Measurements from ENCODE around the gene DOCK4. TPM values are rescaled to one million over a fixed set of nuclear protein-coding genes. Genes with fewer than 3 reads are reported as not detected.

DOCK4 gene
- total and polyA plus RNA-seq, 2 experiments from 2014 or later = 2.1 to 5.0 TPM

DNA sequence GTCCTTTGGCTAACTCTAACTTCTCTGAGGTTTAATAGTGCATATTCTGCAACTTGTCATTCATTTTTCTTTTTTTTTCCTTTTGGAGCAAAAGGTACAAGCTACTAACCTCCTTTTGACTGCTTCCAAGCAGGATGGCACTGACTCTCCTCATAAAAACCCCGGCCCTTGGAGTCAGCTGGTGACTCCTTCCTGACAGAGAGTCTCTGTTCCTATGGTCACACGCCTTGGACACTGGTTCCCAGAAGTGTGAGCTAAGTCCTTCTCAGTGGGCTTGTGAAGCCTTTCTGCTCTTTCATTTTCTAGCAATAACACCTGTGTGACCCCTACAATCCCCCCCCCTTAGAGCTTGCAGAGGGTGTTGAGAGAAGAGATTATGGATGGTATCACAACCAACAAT lies 21.7 kb downstream of the DOCK4 start:
- Histone ChIP-seq H3K9me2 (ENCODE audit: insufficient read depth) (no peaks in the 10 kb centered on the region), H3K27me3 (replicated peaks; ENCODE audit: insufficient read depth) (no peaks in the 10 kb centered on the region), H3K79me2 (ENCODE audit: insufficient read depth) (no peaks in the 10 kb centered on the region), H3K4me3 (no peak overlapping the region), H3K9me3 (ENCODE audit: low read depth) (no peaks in the 10 kb centered on the region), H3K36me3 (ENCODE audit: low read depth) (no peaks in the 10 kb centered on the region), H3K9ac (no peak overlapping the region), H4K20me1 (ENCODE audit: insufficient read depth) (no peaks in the 10 kb centered on the region), H3K4me1 (ENCODE audit: insufficient read depth) (no peaks in the 10 kb centered on the region), H3K27ac (no peak overlapping the region), H3F3A (ENCODE audit: insufficient read depth) (no peaks in the 10 kb centered on the region), H2AFZ (no peak overlapping the region), H3K4me2 (ENCODE audit: unreplicated experiment) (no peak overlapping the region)
- WGBS, 2 experiments (ENCODE audit: low coverage in 1 of 2, low lambda C conversion rate in 2 of 2, missing lambda C conversion rate in 2 of 2) = 96 to 98% methylated on average over 2 of the region's 2 CpGs
- in situ Hi-C loops (cut with MboI) = no loop called here
- no peak for TF ChIP-seq EZH2 (IDR thresholded peaks at IDR 0.05; ENCODE audit: insufficient read depth, poor library complexity, severe bottlenecking)
- no peak for TF ChIP-seq EZH2phosphoT487 (IDR thresholded peaks at IDR 0.05; ENCODE audit: insufficient read depth, low read depth)
- no peak for DNase-seq

DNA sequence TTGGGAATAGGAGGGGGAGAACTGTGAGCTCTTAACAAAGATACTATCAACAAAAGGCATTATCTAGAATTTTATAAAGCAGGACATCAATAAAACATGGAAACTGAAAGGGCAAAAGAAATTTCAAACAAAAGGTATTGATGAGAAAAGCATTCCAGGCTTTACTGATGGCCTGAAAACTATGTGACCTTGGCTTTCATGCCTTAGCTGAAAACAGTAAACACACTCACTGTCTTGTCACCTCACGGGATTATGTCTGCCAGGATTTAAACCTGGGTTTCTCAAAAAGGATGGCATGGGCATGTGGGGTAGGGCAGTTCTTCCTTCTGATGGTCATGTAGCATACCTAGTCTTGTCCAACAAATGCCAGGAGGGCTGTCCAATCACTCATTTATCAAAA lies 22.9 kb downstream of the DOCK4 start:
- TF ChIP-seq EZH2phosphoT487 (IDR thresholded peaks at IDR 0.05; ENCODE audit: insufficient read depth, low read depth) (no peak), EZH2 (IDR thresholded peaks at IDR 0.05; ENCODE audit: insufficient read depth, poor library complexity, severe bottlenecking) (no peak)
- no peaks in the 10 kb centered on the region for H3K36me3 ChIP-seq (ENCODE audit: low read depth)
- H3K9me2 ChIP-seq (ENCODE audit: insufficient read depth) = no peaks in the 10 kb centered on the region
- no peak overlapping the region for H2AFZ ChIP-seq
- H3K9me3 ChIP-seq (ENCODE audit: low read depth) = no peaks in the 10 kb centered on the region
- H3K4me2 ChIP-seq (ENCODE audit: unreplicated experiment) = no peak overlapping the region
- 94 to 100% methylated on average over 1 of the region's 1 CpG for WGBS, 2 experiments (ENCODE audit: low coverage in 1 of 2, low lambda C conversion rate in 2 of 2, missing lambda C conversion rate in 2 of 2)
- no peaks in the 10 kb centered on the region for H4K20me1 ChIP-seq (ENCODE audit: insufficient read depth)
- in situ Hi-C loops (cut with MboI) = no loop called here
- DNase-seq = no peak
- no peak overlapping the region for H3K27ac ChIP-seq
- H3K4me3 ChIP-seq = no peak overlapping the region
- H3K79me2 ChIP-seq (ENCODE audit: insufficient read depth) = no peaks in the 10 kb centered on the region
- no peaks in the 10 kb centered on the region for H3K4me1 ChIP-seq (ENCODE audit: insufficient read depth)
- no peaks in the 10 kb centered on the region for H3F3A ChIP-seq (ENCODE audit: insufficient read depth)
- no peak overlapping the region for H3K9ac ChIP-seq
- H3K27me3 ChIP-seq (replicated peaks; ENCODE audit: insufficient read depth) = no peaks in the 10 kb centered on the region

DNA sequence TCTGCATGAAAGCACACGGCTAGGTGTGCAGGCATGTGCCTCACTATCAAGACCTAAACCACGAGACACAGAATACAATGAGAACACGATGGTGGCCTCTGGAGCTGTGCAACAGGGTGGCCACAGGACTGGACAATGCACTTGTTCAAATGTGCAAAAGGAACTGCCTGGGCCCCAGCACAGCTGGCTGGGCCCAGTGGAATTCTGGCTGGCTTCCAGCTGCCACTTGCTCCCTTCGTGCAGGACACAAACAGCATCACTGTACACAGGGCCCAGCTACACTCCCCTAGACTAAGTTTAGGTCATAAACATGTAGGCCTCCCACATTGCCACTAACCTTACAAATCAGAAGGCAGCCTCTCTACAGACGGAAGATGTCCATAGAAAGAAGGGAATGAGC lies 23.4 kb downstream of the DOCK4 start:
- no peaks in the 10 kb centered on the region for H3K9me2 ChIP-seq (ENCODE audit: insufficient read depth)
- no peaks in the 10 kb centered on the region for H3K79me2 ChIP-seq (ENCODE audit: insufficient read depth)
- H3K4me2 ChIP-seq (ENCODE audit: unreplicated experiment) = no peak overlapping the region
- H3K9me3 ChIP-seq (ENCODE audit: low read depth) = no peaks in the 10 kb centered on the region
- no peaks in the 10 kb centered on the region for H3K4me1 ChIP-seq (ENCODE audit: insufficient read depth)
- no peak overlapping the region for H3K4me3 ChIP-seq
- H3K27me3 ChIP-seq (replicated peaks; ENCODE audit: insufficient read depth) = no peaks in the 10 kb centered on the region
- H3F3A ChIP-seq (ENCODE audit: insufficient read depth) = no peaks in the 10 kb centered on the region
- WGBS, 2 experiments (ENCODE audit: low coverage in 1 of 2, low lambda C conversion rate in 2 of 2, missing lambda C conversion rate in 2 of 2) = 89% methylated on average over 5 of the region's 5 CpGs
- in situ Hi-C loops (cut with MboI) = no loop called here
- H3K36me3 ChIP-seq (ENCODE audit: low read depth) = no peaks in the 10 kb centered on the region
- no peak overlapping the region for H3K9ac ChIP-seq
- H4K20me1 ChIP-seq (ENCODE audit: insufficient read depth) = no peaks in the 10 kb centered on the region
- no peak for DNase-seq
- no peak for TF ChIP-seq EZH2 (IDR thresholded peaks at IDR 0.05; ENCODE audit: insufficient read depth, poor library complexity, severe bottlenecking)
- TF ChIP-seq EZH2phosphoT487 (IDR thresholded peaks at IDR 0.05; ENCODE audit: insufficient read depth, low read depth) = no peak
- no peak overlapping the region for H3K27ac ChIP-seq
- no peak overlapping the region for H2AFZ ChIP-seq

DNA sequence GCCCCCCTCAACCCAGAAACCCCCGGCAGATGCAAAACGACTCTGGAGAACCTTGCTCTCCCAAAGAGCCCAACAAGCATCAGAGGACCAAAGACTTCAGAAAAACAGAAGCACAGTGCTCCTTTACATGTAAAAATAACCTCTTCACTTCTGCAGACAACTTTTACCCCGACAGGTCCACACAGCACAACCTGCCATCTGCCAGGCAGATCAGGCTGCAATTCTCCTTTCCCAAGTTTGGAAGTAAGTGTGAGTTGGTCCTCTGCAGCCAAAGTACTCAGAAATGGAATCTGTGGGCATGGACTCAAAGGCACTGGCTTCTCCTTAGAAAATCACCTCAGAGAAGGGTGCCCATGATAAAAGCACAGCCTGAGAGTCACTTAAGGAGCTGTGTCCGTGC lies 26.0 kb downstream of the DOCK4 start:
- H3K4me3 ChIP-seq = no peak overlapping the region
- H3K79me2 ChIP-seq (ENCODE audit: insufficient read depth) = no peaks in the 10 kb centered on the region
- H3K27me3 ChIP-seq (replicated peaks; ENCODE audit: insufficient read depth) = no peaks in the 10 kb centered on the region
- H3K4me2 ChIP-seq (ENCODE audit: unreplicated experiment) = no peak overlapping the region
- H3F3A ChIP-seq (ENCODE audit: insufficient read depth) = no peaks in the 10 kb centered on the region
- H3K9me3 ChIP-seq (ENCODE audit: low read depth) = no peaks in the 10 kb centered on the region
- TF ChIP-seq EZH2phosphoT487 (IDR thresholded peaks at IDR 0.05; ENCODE audit: insufficient read depth, low read depth) (no peak), EZH2 (IDR thresholded peaks at IDR 0.05; ENCODE audit: insufficient read depth, poor library complexity, severe bottlenecking) (no peak)
- in situ Hi-C loops (cut with MboI) = no loop called here
- no peaks in the 10 kb centered on the region for H3K4me1 ChIP-seq (ENCODE audit: insufficient read depth)
- H3K36me3 ChIP-seq (ENCODE audit: low read depth) = no peaks in the 10 kb centered on the region
- no peaks in the 10 kb centered on the region for H3K9me2 ChIP-seq (ENCODE audit: insufficient read depth)
- H3K9ac ChIP-seq = no peak overlapping the region
- WGBS, 2 experiments (ENCODE audit: low coverage in 1 of 2, low lambda C conversion rate in 2 of 2, missing lambda C conversion rate in 2 of 2) = 29 to 34% methylated on average over 4 of the region's 4 CpGs
- no peak overlapping the region for H2AFZ ChIP-seq
- no peak for DNase-seq
- H3K27ac ChIP-seq = no peak overlapping the region
- no peaks in the 10 kb centered on the region for H4K20me1 ChIP-seq (ENCODE audit: insufficient read depth)
